ENCODE results near the gene MED13.
"Not testable (repeated sequence)": the region's sequence is repeated elsewhere in the genome, so short reads cannot be mapped to it uniquely, and the experiment has no call there.

The MED13 gene

DNA sequence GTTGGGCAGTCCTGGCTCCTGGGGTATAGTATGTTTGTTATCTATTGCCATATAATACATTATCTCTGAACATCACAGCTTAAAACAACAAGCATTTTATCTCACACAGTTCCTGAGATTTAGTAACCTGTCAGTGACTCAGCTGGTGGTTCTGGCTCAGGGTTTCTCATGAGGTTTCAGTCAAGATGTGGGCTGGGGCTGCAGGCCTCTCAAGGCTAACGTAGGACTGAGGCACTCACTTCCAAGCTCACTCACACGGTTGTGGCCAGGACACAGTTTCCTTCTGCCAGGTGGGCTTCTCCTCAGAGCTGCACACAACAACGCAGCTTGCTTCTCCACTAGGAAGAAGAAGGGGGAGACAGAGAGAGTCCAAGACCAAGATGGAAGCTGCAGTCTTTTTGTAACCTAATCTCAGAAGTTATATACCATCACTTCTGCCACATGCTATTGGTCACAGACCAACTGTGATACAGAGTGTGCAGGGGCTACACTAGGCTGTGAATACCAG is 10.3 kb upstream of the MED13 start:
- WGBS (ENCODE audit: extremely low coverage, insufficient coverage, insufficient read length) = no CpG with 5 or more reads among the region's 3 CpGs
- no peak overlapping the region for H2BK5ac ChIP-seq (ENCODE audit: low read depth, low read length, poor library complexity)

DNA sequence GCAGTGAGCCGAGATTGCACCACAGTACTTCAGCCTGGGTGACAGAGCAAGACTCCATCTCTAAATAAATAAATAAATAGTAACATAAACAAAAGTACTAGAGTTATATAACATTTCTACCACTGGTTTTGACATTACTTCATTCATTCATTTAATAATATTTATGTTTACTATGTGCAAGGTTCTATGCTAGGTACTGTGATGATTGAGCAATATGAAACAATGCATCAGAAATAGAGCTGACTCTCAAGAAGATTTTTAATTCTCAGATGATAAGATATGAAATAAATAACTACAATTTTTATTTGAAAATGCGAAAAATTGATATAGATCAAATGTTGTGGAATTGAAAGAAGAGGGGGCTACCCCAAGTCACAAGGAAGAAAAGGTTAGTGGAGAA is 8.9 kb upstream of the MED13 start:
- 100% methylated on average over 1 of the region's 2 CpGs for WGBS (ENCODE audit: extremely low coverage, insufficient coverage, insufficient read length)
- Histone ChIP-seq H2AFZ (ENCODE audit: insufficient read depth, low read length, poor library complexity) (no peak overlapping the region), H3K9me3 (ENCODE audit: insufficient read depth, low read depth, low read length) (no peaks in the 10 kb centered on the region), H4K12ac (ENCODE audit: low read depth, low read length) (no peak overlapping the region), H3K14ac (ENCODE audit: low read length) (no peak overlapping the region), H2AK5ac (ENCODE audit: low read length) (no peak overlapping the region), H3K4me1 (ENCODE audit: control insufficient read depth in 1 of 2, insufficient read depth in 2 of 2, low read length in 2 of 2) (no peaks in the 10 kb centered on the region), H4K8ac (ENCODE audit: low read depth, low read length) (no peak overlapping the region), H3K23ac (ENCODE audit: low read length) (no peak overlapping the region), H3K27ac (ENCODE audit: low read depth, low read length) (no peak overlapping the region), H3K4me3 (ENCODE audit: low read depth, low read length) (no peak overlapping the region), H3K79me1 (ENCODE audit: low read length) (no peaks in the 10 kb centered on the region), H3K4ac (ENCODE audit: low read depth, low read length) (no peak overlapping the region), H3K18ac (ENCODE audit: low read length) (no peak overlapping the region), H2BK12ac (ENCODE audit: low read length) (no peak overlapping the region), H3K36me3 (ENCODE audit: control insufficient read depth in 1 of 2, insufficient read depth in 2 of 2, low read length in 2 of 2) (no peaks in the 10 kb centered on the region), H3K79me2 (ENCODE audit: control insufficient read depth, insufficient read depth, low read length, poor library complexity) (no peaks in the 10 kb centered on the region), H3K9ac (ENCODE audit: low read length) (no peak overlapping the region), H2BK5ac (ENCODE audit: low read depth, low read length, poor library complexity) (no peak overlapping the region), H3K27me3 (ENCODE audit: insufficient read depth, low read length) (no peaks in the 10 kb centered on the region), H4K91ac (ENCODE audit: low read depth, low read length) (no peak overlapping the region), H3K4me2 (ENCODE audit: low read length) (no peak overlapping the region), H2BK120ac (ENCODE audit: insufficient read depth, low read length, poor library complexity) (no peak overlapping the region)
- DNase-seq = no peak

More for the DNA sequence above, 10.3 kb upstream of the MED13 start:
- H3K18ac ChIP-seq (ENCODE audit: low read length) = no peak overlapping the region
- no peaks in the 10 kb centered on the region for H3K79me1 ChIP-seq (ENCODE audit: low read length)
- no peak overlapping the region for H2BK120ac ChIP-seq (ENCODE audit: insufficient read depth, low read length, poor library complexity)
- H3K4me3 ChIP-seq (ENCODE audit: low read depth, low read length) = no peak overlapping the region
- H3K9ac ChIP-seq (ENCODE audit: low read length) = no peak overlapping the region
- no peak overlapping the region for H2AK5ac ChIP-seq (ENCODE audit: low read length)
- H3K9me3 ChIP-seq (ENCODE audit: insufficient read depth, low read depth, low read length) = no peaks in the 10 kb centered on the region
- no peaks in the 10 kb centered on the region for H3K4me1 ChIP-seq (ENCODE audit: control insufficient read depth in 1 of 2, insufficient read depth in 2 of 2, low read length in 2 of 2)
- H3K27me3 ChIP-seq (ENCODE audit: insufficient read depth, low read length) = no peaks in the 10 kb centered on the region
- no peak overlapping the region for H3K27ac ChIP-seq (ENCODE audit: low read depth, low read length)
- H3K36me3 ChIP-seq (ENCODE audit: control insufficient read depth in 1 of 2, insufficient read depth in 2 of 2, low read length in 2 of 2) = no peaks in the 10 kb centered on the region
- no peak overlapping the region for H2AFZ ChIP-seq (ENCODE audit: insufficient read depth, low read length, poor library complexity)
- no peak overlapping the region for H2BK12ac ChIP-seq (ENCODE audit: low read length)
- no peak overlapping the region for H4K91ac ChIP-seq (ENCODE audit: low read depth, low read length)
- DNase-seq = peak; percentile 74 to 82
- H3K4me2 ChIP-seq (ENCODE audit: low read length) = no peak overlapping the region
- H4K12ac ChIP-seq (ENCODE audit: low read depth, low read length) = no peak overlapping the region
- H3K14ac ChIP-seq (ENCODE audit: low read length) = no peak overlapping the region
- H3K4ac ChIP-seq (ENCODE audit: low read depth, low read length) = no peak overlapping the region
- no peak overlapping the region for H3K23ac ChIP-seq (ENCODE audit: low read length)
- no peaks in the 10 kb centered on the region for H3K79me2 ChIP-seq (ENCODE audit: control insufficient read depth, insufficient read depth, low read length, poor library complexity)
- no peak overlapping the region for H4K8ac ChIP-seq (ENCODE audit: low read depth, low read length)

DNA sequence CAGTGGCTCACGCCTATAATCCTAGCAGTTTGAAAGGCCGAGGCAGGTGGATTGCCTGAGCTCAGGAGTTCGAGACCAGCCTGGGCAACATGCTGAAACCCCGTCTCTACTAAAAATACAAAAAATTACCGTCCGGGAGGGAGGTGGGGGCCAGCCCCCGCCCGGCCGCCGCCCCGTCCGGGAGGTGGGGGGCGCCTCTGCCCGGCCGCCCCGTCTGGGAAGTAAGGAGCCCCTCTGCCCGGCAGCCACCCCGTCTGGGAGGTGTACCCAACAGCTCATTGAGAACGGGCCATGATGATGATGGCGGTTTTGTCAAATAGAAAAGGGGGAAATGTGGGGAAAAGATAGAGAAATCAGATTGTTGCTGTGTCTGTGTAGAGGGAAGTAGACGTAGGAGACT is 7.8 kb upstream of the MED13 start:
- H3K9me3 ChIP-seq (ENCODE audit: insufficient read depth, low read depth, low read length) = not testable (repeated sequence)
- no CpG with 5 or more reads among the region's 21 CpGs for WGBS (ENCODE audit: extremely low coverage, insufficient coverage, insufficient read length)

DNA sequence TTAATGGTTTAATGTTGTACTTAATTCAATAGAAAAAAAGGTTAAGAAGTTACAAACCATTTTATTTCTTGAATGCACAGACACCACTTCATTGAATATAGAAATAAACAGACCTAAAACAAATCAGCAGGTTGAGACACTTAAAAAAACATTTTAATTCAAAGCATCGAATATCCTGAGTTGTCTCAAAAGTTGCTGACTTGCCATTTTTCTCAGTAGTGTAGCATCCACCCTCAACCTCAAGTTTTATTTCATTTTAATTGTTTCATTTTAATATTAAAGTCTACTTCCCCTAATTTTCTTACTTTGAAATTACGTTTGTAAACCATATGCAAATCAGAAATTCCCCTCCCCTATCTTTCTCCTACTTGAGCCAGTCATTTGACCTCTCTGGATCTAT is 5.8 kb upstream of the MED13 start:
- Histone ChIP-seq H4K12ac (ENCODE audit: low read depth, low read length) (no peak overlapping the region), H2BK12ac (ENCODE audit: low read length) (no peak overlapping the region)

More for the DNA sequence above, 7.8 kb upstream of the MED13 start:
- H3K4me1 ChIP-seq (ENCODE audit: control insufficient read depth in 1 of 2, insufficient read depth in 2 of 2, low read length in 2 of 2); H3K4me2 ChIP-seq (ENCODE audit: low read length); H3K27me3 ChIP-seq (ENCODE audit: insufficient read depth, low read length); H3K14ac ChIP-seq (ENCODE audit: low read length); H3K23ac ChIP-seq (ENCODE audit: low read length); H3K18ac ChIP-seq (ENCODE audit: low read length); H2BK5ac ChIP-seq (ENCODE audit: low read depth, low read length, poor library complexity); H3K27ac ChIP-seq (ENCODE audit: low read depth, low read length); H3K79me1 ChIP-seq (ENCODE audit: low read length); H4K12ac ChIP-seq (ENCODE audit: low read depth, low read length); H4K91ac ChIP-seq (ENCODE audit: low read depth, low read length); H2BK120ac ChIP-seq (ENCODE audit: insufficient read depth, low read length, poor library complexity); H2AK5ac ChIP-seq (ENCODE audit: low read length); DNase-seq; H2AFZ ChIP-seq (ENCODE audit: insufficient read depth, low read length, poor library complexity); H2BK12ac ChIP-seq (ENCODE audit: low read length); H3K4ac ChIP-seq (ENCODE audit: low read depth, low read length); H3K36me3 ChIP-seq (ENCODE audit: control insufficient read depth in 1 of 2, insufficient read depth in 2 of 2, low read length in 2 of 2); H3K9ac ChIP-seq (ENCODE audit: low read length); H3K4me3 ChIP-seq (ENCODE audit: low read depth, low read length); H4K8ac ChIP-seq (ENCODE audit: low read depth, low read length); H3K79me2 ChIP-seq (ENCODE audit: control insufficient read depth, insufficient read depth, low read length, poor library complexity): not testable (repeated sequence)

More for the DNA sequence above, 5.8 kb upstream of the MED13 start:
- Histone ChIP-seq H4K8ac (ENCODE audit: low read depth, low read length) (no peak overlapping the region), H3K18ac (ENCODE audit: low read length) (no peak overlapping the region), H3K9me3 (ENCODE audit: insufficient read depth, low read depth, low read length) (no peaks in the 10 kb centered on the region), H3K4me1 (ENCODE audit: control insufficient read depth in 1 of 2, insufficient read depth in 2 of 2, low read length in 2 of 2) (no peaks in the 10 kb centered on the region), H3K27ac (ENCODE audit: low read depth, low read length) (no peak overlapping the region), H3K23ac (ENCODE audit: low read length) (no peak overlapping the region), H3K27me3 (ENCODE audit: insufficient read depth, low read length) (no peaks in the 10 kb centered on the region), H3K4me3 (ENCODE audit: low read depth, low read length) (no peak overlapping the region), H4K91ac (ENCODE audit: low read depth, low read length) (no peak overlapping the region), H3K4me2 (ENCODE audit: low read length) (no peak overlapping the region), H3K9ac (ENCODE audit: low read length) (no peak overlapping the region), H2AK5ac (ENCODE audit: low read length) (no peak overlapping the region), H3K36me3 (ENCODE audit: control insufficient read depth in 1 of 2, insufficient read depth in 2 of 2, low read length in 2 of 2) (no peaks in the 10 kb centered on the region), H3K79me2 (ENCODE audit: control insufficient read depth, insufficient read depth, low read length, poor library complexity) (no peaks in the 10 kb centered on the region), H3K79me1 (ENCODE audit: low read length) (no peaks in the 10 kb centered on the region), H3K14ac (ENCODE audit: low read length) (no peak overlapping the region), H3K4ac (ENCODE audit: low read depth, low read length) (no peak overlapping the region), H2BK5ac (ENCODE audit: low read depth, low read length, poor library complexity) (no peak overlapping the region), H2BK120ac (ENCODE audit: insufficient read depth, low read length, poor library complexity) (no peak overlapping the region), H2AFZ (ENCODE audit: insufficient read depth, low read length, poor library complexity) (no peak overlapping the region)
- WGBS (ENCODE audit: extremely low coverage, insufficient coverage, insufficient read length) = no CpG with 5 or more reads among the region's 2 CpGs
- no peak for DNase-seq
